ENCODE measurements around the gene PANK4. TPM values are rescaled to one million over a fixed set of nuclear protein-coding genes. Genes with fewer than 3 reads are reported as not detected.

Gene PANK4
- total RNA-seq, 2 experiments from 2014 or later, result 42.9 to 47.0 TPM

DNA sequence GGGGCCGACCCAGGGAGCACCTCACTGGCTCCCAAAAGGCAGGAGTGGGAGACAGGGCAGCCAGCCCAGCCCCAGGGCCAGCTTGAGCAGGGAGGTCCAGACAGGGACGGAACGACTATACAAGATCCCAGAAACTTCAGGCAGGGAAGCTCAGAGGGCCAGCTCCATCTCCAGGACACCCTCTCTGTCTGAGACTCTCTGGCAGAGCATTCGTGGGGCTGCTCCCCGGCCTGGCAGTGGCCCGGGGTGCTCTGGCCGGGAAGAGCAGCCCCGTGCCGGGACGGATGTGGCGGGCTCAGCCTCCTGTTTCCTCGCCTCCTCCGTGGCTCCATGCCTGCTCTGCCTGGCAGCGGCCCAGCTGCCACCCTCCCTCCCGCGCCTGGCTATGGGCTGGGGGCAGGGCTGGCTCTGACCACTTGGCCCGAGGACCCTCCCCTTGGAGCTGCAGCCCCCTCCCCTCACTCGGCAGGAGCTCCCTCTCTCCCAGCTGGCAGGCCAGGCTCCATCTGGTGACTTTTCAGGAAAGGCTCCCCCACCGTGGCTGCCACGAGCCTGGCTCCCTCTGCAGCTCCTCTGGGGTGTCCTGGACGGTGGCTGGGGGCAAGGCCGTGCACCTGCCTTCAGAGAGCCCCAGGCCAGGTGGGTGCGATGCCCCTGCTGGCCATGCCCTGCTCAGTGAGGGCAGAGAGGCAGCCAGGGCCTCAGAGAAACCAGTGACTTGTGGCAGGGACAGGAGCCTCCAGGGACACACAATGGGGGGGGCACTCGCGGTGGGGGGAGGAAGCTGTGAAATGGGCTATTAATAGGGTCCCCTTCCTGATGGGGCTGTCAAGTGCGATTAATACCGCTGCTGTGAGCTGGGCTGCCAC lies 55.9 kb downstream of the PANK4 start:
- ATAC-seq (ENCODE audit: poor library complexity) (no peak), DNase-seq (no peak)
- intact Hi-C loops (cut with DNase I, micrococcal nuclease), result no loop called here
- H3K4me3 Mint-ChIP-seq, result no peak overlapping the region
- peaks cover 7% of the 10 kb centered on the region for H3K4me1 Mint-ChIP-seq (ENCODE audit: low read depth)
- no peak overlapping the region for H3K27ac ChIP-seq (ENCODE audit: low read depth in 1 of 2, low read length in 2 of 2)
- no peaks in the 10 kb centered on the region for H3K36me3 Mint-ChIP-seq (ENCODE audit: low read depth)
- H3K27me3 ChIP-seq (ENCODE audit: control insufficient read depth in 1 of 2, insufficient read depth in 2 of 2, low read length in 2 of 2), result peaks cover 7 to 10% of the 10 kb centered on the region in 2 experiments
- ChIA-PET CTCF (no interaction called here), POLR2A (interaction anchor here (1.1 kb wide), 1 partner anchor 79 kb away, joined by 3 read pairs; the partner anchor contains the start of genes MORN1 and RER1)
- no peaks in the 10 kb centered on the region for H3K36me3 ChIP-seq (ENCODE audit: insufficient read depth, low read length)
- peaks cover 23% of the 10 kb centered on the region for H3K4me1 ChIP-seq (ENCODE audit: insufficient read depth, low read length)
- no peaks in the 10 kb centered on the region for H3K27me3 Mint-ChIP-seq
- H3K9me3 ChIP-seq (ENCODE audit: control insufficient read depth in 1 of 2, insufficient read depth in 1 of 2, low read length in 2 of 2), result no peaks in the 10 kb centered on the region
- no peaks in the 10 kb centered on the region for H3K9me3 Mint-ChIP-seq
- H3K4me3 ChIP-seq (ENCODE audit: low read length), result no peak overlapping the region
- no peak overlapping the region for H3K27ac Mint-ChIP-seq
- TF ChIP-seq, protein P1, sequence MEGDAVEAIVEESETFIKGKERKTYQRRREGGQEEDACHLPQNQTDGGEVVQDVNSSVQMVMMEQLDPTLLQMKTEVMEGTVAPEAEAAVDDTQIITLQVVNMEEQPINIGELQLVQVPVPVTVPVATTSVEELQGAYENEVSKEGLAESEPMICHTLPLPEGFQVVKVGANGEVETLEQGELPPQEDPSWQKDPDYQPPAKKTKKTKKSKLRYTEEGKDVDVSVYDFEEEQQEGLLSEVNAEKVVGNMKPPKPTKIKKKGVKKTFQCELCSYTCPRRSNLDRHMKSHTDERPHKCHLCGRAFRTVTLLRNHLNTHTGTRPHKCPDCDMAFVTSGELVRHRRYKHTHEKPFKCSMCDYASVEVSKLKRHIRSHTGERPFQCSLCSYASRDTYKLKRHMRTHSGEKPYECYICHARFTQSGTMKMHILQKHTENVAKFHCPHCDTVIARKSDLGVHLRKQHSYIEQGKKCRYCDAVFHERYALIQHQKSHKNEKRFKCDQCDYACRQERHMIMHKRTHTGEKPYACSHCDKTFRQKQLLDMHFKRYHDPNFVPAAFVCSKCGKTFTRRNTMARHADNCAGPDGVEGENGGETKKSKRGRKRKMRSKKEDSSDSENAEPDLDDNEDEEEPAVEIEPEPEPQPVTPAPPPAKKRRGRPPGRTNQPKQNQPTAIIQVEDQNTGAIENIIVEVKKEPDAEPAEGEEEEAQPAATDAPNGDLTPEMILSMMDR (IDR thresholded peaks at IDR 0.05), result no peak

- peaks cover 24% of the 10 kb centered on the region for H3K4me1 ChIP-seq (ENCODE audit: insufficient read depth, low read length)
- no peak overlapping the region for H3K27ac ChIP-seq (ENCODE audit: low read depth in 1 of 2, low read length in 2 of 2)
- intact Hi-C loops (cut with DNase I, micrococcal nuclease), result no loop called here
- Mint-ChIP-seq H3K4me3 (no peak overlapping the region), H3K36me3 (ENCODE audit: low read depth) (no peaks in the 10 kb centered on the region), H3K4me1 (ENCODE audit: low read depth) (peaks cover 7% of the 10 kb centered on the region), H3K27ac (no peak overlapping the region), H3K27me3 (no peaks in the 10 kb centered on the region), H3K9me3 (no peaks in the 10 kb centered on the region)
- no peak for DNase-seq
- no peak for ATAC-seq (ENCODE audit: poor library complexity)
- POLR2A ChIA-PET, result no interaction called here
- no peaks in the 10 kb centered on the region for H3K9me3 ChIP-seq (ENCODE audit: control insufficient read depth in 1 of 2, insufficient read depth in 1 of 2, low read length in 2 of 2)
- H3K27me3 ChIP-seq (ENCODE audit: control insufficient read depth in 1 of 2, insufficient read depth in 2 of 2, low read length in 2 of 2), result peaks cover 8 to 17% of the 10 kb centered on the region in 2 experiments
- TF ChIP-seq, protein P1 (IDR thresholded peaks at IDR 0.05), result no peak
- CTCF ChIA-PET, result no interaction called here
- H3K36me3 ChIP-seq (ENCODE audit: insufficient read depth, low read length), result no peaks in the 10 kb centered on the region
- H3K4me3 ChIP-seq (ENCODE audit: low read length), result no peak overlapping the region
Observed at GRCh38 chr1:2469103-2469940, 57.1 kb downstream of the PANK4 start.

DNA sequence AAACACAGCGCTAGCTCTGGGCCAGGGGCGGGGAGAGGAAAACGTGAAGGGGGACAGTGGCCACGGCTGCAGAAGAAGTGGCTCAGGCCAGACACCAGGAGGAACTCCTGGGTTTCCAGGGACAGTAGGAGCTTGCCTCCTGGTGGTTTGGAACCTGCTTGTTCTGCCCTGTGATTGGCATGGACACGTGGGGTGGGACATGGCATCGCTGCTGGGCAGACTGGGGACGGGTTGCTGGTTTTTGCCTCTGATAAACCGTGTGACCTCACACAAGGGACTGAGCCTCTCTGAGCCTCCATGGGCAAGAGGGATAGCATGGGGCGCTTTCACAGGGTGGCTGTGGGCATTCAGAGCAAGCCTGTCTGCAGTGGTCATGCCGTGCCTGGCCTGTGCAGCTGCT lies 57.9 kb downstream of the PANK4 start:
- H3K9me3 ChIP-seq (ENCODE audit: control insufficient read depth in 1 of 2, insufficient read depth in 1 of 2, low read length in 2 of 2), result no peaks in the 10 kb centered on the region
- CTCF ChIA-PET, result no interaction called here
- Mint-ChIP-seq H3K4me1 (ENCODE audit: low read depth) (peaks cover 7% of the 10 kb centered on the region), H3K9me3 (no peaks in the 10 kb centered on the region), H3K27ac (no peak overlapping the region), H3K4me3 (no peak overlapping the region), H3K27me3 (no peaks in the 10 kb centered on the region), H3K36me3 (ENCODE audit: low read depth) (no peaks in the 10 kb centered on the region)
- POLR2A ChIA-PET, result no interaction called here
- H3K36me3 ChIP-seq (ENCODE audit: insufficient read depth, low read length), result no peaks in the 10 kb centered on the region
- no peak overlapping the region for H3K4me3 ChIP-seq (ENCODE audit: low read length)
- intact Hi-C loops (cut with DNase I, micrococcal nuclease), result no loop called here
- H3K27me3 ChIP-seq (ENCODE audit: control insufficient read depth in 1 of 2, insufficient read depth in 2 of 2, low read length in 2 of 2), result peaks cover 8 to 21% of the 10 kb centered on the region in 2 experiments
- H3K27ac ChIP-seq (ENCODE audit: low read depth in 1 of 2, low read length in 2 of 2), result no peak overlapping the region
- TF ChIP-seq, protein P1 (IDR thresholded peaks at IDR 0.05), result no peak
- no peak for ATAC-seq (ENCODE audit: poor library complexity)
- peaks cover 24% of the 10 kb centered on the region for H3K4me1 ChIP-seq (ENCODE audit: insufficient read depth, low read length)
- DNase-seq, result no peak
